Keratinocyte (primary cell): ENCODE measurements around the gene PAPPA. TPM values are rescaled to one million over a fixed set of nuclear protein-coding genes. Genes with fewer than 3 reads are reported as not detected.

Source experiments
- DNase-seq: peaks from one replicate; pipeline ENCODE4 v3.0.0-alpha.2; 2011; ENCODE audit warnings: low read depth, missing footprints, low spot score
- FAIRE-seq: peaks from 2 replicates; lab custom pipeline; 2011; peaks lifted over from hg19 to GRCh38; lab: Jason Lieb, UNC
- H2AFZ ChIP-seq: 2 replicates; pipeline ENCODE4 v1.6.0; 2012; ENCODE audit warnings: low read length, control low read depth, inconsistent platforms; ENCODE audit not compliant: control insufficient read depth
- H3K27ac ChIP-seq: 2 replicates; pipeline ENCODE4 v1.5.1; 2011; ENCODE audit warnings: low read length; ENCODE audit not compliant: control insufficient read depth, insufficient read depth
- H3K27me3 ChIP-seq: 3 replicates; pipeline ENCODE4 v1.6.0; 2011; ENCODE audit warnings: low read length; ENCODE audit not compliant: control insufficient read depth, insufficient read depth; ENCODE audit errors: extremely low read depth
- H3K36me3 ChIP-seq, 2 experiments: 2 replicates in 1 of 2; 3 replicates in 1 of 2; pipeline ENCODE4 v1.5.1; 2011; ENCODE audit warnings: low read length in 2 of 2, mild to moderate bottlenecking in 1 of 2; ENCODE audit not compliant: control insufficient read depth in 2 of 2, insufficient read depth in 2 of 2; ENCODE audit errors: extremely low read depth in 1 of 2
- H3K4me1 ChIP-seq: 3 replicates; pipeline ENCODE4 v1.5.1; 2011; ENCODE audit warnings: low read length; ENCODE audit not compliant: control insufficient read depth, insufficient read depth; ENCODE audit errors: extremely low read depth
- H3K4me2 ChIP-seq: 3 replicates; pipeline ENCODE4 v1.6.0; 2011; ENCODE audit warnings: low read depth, low read length; ENCODE audit not compliant: control insufficient read depth, insufficient read depth; ENCODE audit errors: extremely low read depth
- H3K4me3 ChIP-seq, 3 experiments: fragments of 200-600 bp in 1 of 3; sonication (generic) in 1 of 3; 2 replicates in 2 of 3; 3 replicates in 1 of 3; pipeline ENCODE4 v1.5.1; 2011 to 2016; ENCODE audit warnings: low read length in 3 of 3, mild to moderate bottlenecking in 3 of 3, control low read depth in 2 of 3, inconsistent platforms in 1 of 3, low read depth in 1 of 3, mixed read lengths in 1 of 3, mixed run types in 1 of 3, moderate library complexity in 1 of 3; ENCODE audit not compliant: control insufficient read depth in 2 of 3, insufficient read depth in 2 of 3; ENCODE audit errors: extremely low read depth in 1 of 3
- H3K79me2 ChIP-seq: 2 replicates; pipeline ENCODE4 v1.6.0; 2012; ENCODE audit warnings: low read length; ENCODE audit not compliant: control insufficient read depth, insufficient read depth
- H3K9ac ChIP-seq: 3 replicates; pipeline ENCODE4 v1.6.0; 2011; ENCODE audit warnings: low read length; ENCODE audit not compliant: control insufficient read depth, insufficient read depth; ENCODE audit errors: extremely low read depth
- H3K9me1 ChIP-seq: 3 replicates; pipeline ENCODE4 v1.6.0; 2011; ENCODE audit warnings: low read length; ENCODE audit not compliant: control insufficient read depth, insufficient read depth; ENCODE audit errors: extremely low read depth
- H3K9me3 ChIP-seq: 2 replicates; pipeline ENCODE4 v1.5.1; 2012; ENCODE audit warnings: low read depth, low read length; ENCODE audit not compliant: control insufficient read depth
- H4K20me1 ChIP-seq: 3 replicates; pipeline ENCODE4 v1.6.0; 2011; ENCODE audit warnings: low read length; ENCODE audit not compliant: control insufficient read depth, insufficient read depth; ENCODE audit errors: extremely low read depth
- EZH2 ChIP-seq: IDR thresholded peaks from one replicate; pipeline ENCODE4 v1.6.1; 2012; ENCODE audit warnings: inconsistent platforms, mild to moderate bottlenecking, low read length, moderate library complexity
- dilution Hi-C: fragments of 300-500 bp; cut with MboI; formaldehyde crosslinking; loops from one replicate; pipeline ENCODE4 v1.7.0; 2020; ENCODE audit warnings: low sequenced_read_pairs; ENCODE audit not compliant: extremely low pct_ligation_motif_present
- polyA plus RNA-seq, 5 experiments: library from polyadenylated mRNA; depleted of rRNA in 3 of 5; stranded (reverse) in 3 of 5; stranded (forward) in 1 of 5; unstranded in 1 of 5; fragments of >200 nt; gene quantifications; 1 replicate in 1 of 5; 2 replicates in 3 of 5; 3 replicates in 1 of 5; pipeline versions ENCODE4 v1.2.1 to v1.2.3, GENCODE V29; 2011 to 2012; ENCODE audit warnings: missing spikeins in 2 of 5, low read depth in 1 of 5, low replicate concordance in 1 of 5
- TF ChIP-seq, protein P1 (sequence below), 3 experiments: IDR thresholded peaks in 1 of 3; conservative IDR thresholded peaks in 1 of 3; optimal IDR thresholded peaks in 1 of 3; 2 replicates in 2 of 3; 3 replicates in 1 of 3; pipeline versions ENCODE3 to v1.5.1; 2011; ENCODE audit warnings: low read length in 3 of 3, mild to moderate bottlenecking in 3 of 3, moderate library complexity in 2 of 3, control low read depth in 1 of 3, inconsistent platforms in 1 of 3; ENCODE audit not compliant: insufficient read depth in 2 of 3; ENCODE audit errors: extremely low read depth in 1 of 3

Gene PAPPA
- polyA plus RNA-seq, 1 donor (not counting 4 experiments of a cell fraction or from before 2014, with no cell fraction given) = 0.77 TPM

DNA sequence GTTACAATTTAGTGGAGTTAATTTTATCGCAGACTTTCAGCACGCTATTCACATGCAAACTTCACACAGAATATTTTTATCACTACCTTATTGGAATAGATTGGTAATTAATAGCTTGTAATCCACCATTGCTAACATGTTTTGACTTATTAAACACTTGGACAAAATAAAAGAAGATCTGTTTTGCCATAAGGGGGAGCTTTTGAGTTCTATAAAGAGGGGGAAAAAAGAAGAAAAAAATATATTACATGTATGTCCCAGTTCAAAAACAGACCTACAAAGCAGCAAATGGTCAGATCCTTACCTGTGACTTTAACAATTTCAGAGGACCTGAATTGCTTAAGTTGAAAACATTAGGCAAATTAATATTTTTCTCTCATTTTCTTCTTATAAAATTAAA is 1.2 kb upstream of the PAPPA start:
- FAIRE-seq (no peak), DNase-seq (no peak)
- no peaks in the 10 kb centered on the region for H3K9me3 ChIP-seq
- peaks cover 29% of the 10 kb centered on the region for H3K4me1 ChIP-seq
- H3K36me3 ChIP-seq = no peaks in the 10 kb centered on the region
- H3K4me3 ChIP-seq = no peak overlapping the region
- H2AFZ ChIP-seq = no peak overlapping the region
- H4K20me1 ChIP-seq = no peaks in the 10 kb centered on the region
- H3K27ac ChIP-seq = peak overlapping the region; percentile 16
- TF ChIP-seq, protein P1, sequence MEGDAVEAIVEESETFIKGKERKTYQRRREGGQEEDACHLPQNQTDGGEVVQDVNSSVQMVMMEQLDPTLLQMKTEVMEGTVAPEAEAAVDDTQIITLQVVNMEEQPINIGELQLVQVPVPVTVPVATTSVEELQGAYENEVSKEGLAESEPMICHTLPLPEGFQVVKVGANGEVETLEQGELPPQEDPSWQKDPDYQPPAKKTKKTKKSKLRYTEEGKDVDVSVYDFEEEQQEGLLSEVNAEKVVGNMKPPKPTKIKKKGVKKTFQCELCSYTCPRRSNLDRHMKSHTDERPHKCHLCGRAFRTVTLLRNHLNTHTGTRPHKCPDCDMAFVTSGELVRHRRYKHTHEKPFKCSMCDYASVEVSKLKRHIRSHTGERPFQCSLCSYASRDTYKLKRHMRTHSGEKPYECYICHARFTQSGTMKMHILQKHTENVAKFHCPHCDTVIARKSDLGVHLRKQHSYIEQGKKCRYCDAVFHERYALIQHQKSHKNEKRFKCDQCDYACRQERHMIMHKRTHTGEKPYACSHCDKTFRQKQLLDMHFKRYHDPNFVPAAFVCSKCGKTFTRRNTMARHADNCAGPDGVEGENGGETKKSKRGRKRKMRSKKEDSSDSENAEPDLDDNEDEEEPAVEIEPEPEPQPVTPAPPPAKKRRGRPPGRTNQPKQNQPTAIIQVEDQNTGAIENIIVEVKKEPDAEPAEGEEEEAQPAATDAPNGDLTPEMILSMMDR (optimal IDR thresholded peaks at IDR 0.05 in 1 of 3, IDR thresholded peaks at IDR 0.05 in 1 of 3, conservative IDR thresholded peaks at IDR 0.05 in 1 of 3; ENCODE audit: extremely low read depth in 1 of 3, insufficient read depth in 2 of 3, low read length in 3 of 3) = peak in 2 of 3 experiments; percentile 6 to 15
- no peak for TF ChIP-seq EZH2
- H3K9me1 ChIP-seq = no peaks in the 10 kb centered on the region
- dilution Hi-C loops = no loop called here
- no peaks in the 10 kb centered on the region for H3K27me3 ChIP-seq
- H3K4me2 ChIP-seq = peak overlapping the region; percentile 35
- H3K9ac ChIP-seq = no peak overlapping the region
- no peaks in the 10 kb centered on the region for H3K79me2 ChIP-seq

DNA sequence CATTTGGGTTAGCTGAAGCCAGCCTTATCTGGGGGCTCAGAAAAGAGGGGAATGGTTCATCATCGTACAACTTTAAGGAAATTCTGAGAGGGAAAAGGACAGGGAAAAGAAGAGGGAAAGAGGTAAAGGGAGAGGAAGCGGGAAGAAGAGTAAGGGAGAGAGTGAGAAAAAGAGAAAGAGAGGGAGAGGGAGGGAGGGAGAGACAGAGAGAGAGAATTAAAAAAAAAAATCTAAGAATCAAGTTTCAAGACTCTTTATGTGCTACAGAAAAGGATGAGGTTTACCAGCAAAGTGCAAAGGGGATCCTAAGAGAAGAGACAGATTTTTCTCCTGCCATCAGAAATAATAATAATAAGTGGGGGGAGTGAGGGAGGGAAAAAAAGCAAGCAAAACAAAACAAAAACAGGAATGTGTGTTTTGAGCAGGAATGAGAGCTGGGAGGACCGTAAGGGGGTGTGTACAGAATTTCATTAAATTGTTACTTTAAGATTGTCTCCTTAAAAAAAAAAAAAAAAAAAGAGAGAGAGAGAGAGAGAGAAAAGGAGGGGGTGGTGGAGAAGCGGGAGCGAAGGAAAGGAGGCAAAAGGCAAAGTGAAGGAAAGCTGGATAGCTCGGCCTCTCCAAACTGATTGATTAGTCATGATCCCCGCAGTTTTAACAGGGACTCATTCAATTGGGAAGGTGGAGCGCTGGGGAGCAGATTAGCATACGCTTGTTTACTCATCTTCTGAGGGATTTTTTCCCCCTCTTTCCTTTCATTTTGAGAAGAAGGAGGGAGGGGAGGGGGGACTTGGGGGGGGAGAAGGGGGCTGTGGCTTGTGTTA is 438 bp upstream of the PAPPA start:
- H3K4me1 ChIP-seq = peaks cover 29% of the 10 kb centered on the region
- no peaks in the 10 kb centered on the region for H3K36me3 ChIP-seq
- H3K9me1 ChIP-seq = no peaks in the 10 kb centered on the region
- H3K27ac ChIP-seq = no peak overlapping the region
- DNase-seq = no peak
- no peaks in the 10 kb centered on the region for H3K27me3 ChIP-seq
- H2AFZ ChIP-seq = no peak overlapping the region
- peak overlapping the region; percentile 76 for H3K4me2 ChIP-seq
- peak overlapping the region; percentile 69 for H3K9ac ChIP-seq
- TF ChIP-seq EZH2 = no peak
- TF ChIP-seq, protein P1 (optimal IDR thresholded peaks at IDR 0.05 in 1 of 3, IDR thresholded peaks at IDR 0.05 in 1 of 3, conservative IDR thresholded peaks at IDR 0.05 in 1 of 3; ENCODE audit: extremely low read depth in 1 of 3, insufficient read depth in 2 of 3, low read length in 3 of 3) = no peak
- no peaks in the 10 kb centered on the region for H4K20me1 ChIP-seq
- no peaks in the 10 kb centered on the region for H3K79me2 ChIP-seq
- H3K4me3 ChIP-seq = peak overlapping the region in 1 of 3 experiments; percentile 61
- dilution Hi-C loops = no loop called here
- no peaks in the 10 kb centered on the region for H3K9me3 ChIP-seq
- peak; percentile 66 for FAIRE-seq
